Ascending aorta (tissue), 2 donors: ENCODE results near the gene CASS4. TPM values are rescaled to one million over a fixed set of nuclear protein-coding genes. Genes with fewer than 3 reads are reported as not detected.

Source experiments
- DNase-seq, 2 donors: peaks; one replicate each; pipeline ENCODE4 v3.0.0-alpha.2; 2019; ENCODE audit warnings: low spot score in 2 of 2
- H3K27ac ChIP-seq, 2 donors: fragments of 200-600 bp; sonication (generic); one replicate each; pipeline ENCODE4 v1.5.1; 2016 to 2017; ENCODE audit warnings: mild to moderate bottlenecking in 1 of 2
- H3K27me3 ChIP-seq: fragments of 200-600 bp; sonication (generic); one replicate; pipeline ENCODE4 v1.5.1; 2017
- H3K36me3 ChIP-seq, 2 donors: fragments of 200-600 bp; sonication (generic); one replicate each; pipeline ENCODE4 v1.5.1; 2016
- H3K4me1 ChIP-seq, 2 donors: fragments of 200-600 bp; sonication (generic); one replicate each; pipeline ENCODE4 v1.5.1; 2016 to 2017; ENCODE audit warnings: mild to moderate bottlenecking in 1 of 2
- H3K4me3 ChIP-seq, 2 donors: fragments of 200-600 bp; sonication (generic); one replicate each; pipeline ENCODE4 v1.5.1; 2016 to 2017; ENCODE audit warnings: mild to moderate bottlenecking in 1 of 2
- H3K9me3 ChIP-seq, 2 donors: fragments of 200-600 bp; sonication (generic); one replicate each; pipeline ENCODE4 v1.5.1; 2016
- intact Hi-C: fragments of 100-400 bp; cut with DNase I; formaldehyde crosslinking; loops from one replicate; pipeline ENCODE4 v1.15.1; 2023
- total RNA-seq: library from RNA; depleted of rRNA; stranded (reverse); fragments of >200 nt; gene quantifications from one replicate; pipeline ENCODE4 v1.1.0, GENCODE V29; 2016
- TF ChIP-seq, protein P1 (sequence below), 3 experiments: fragments of 200-600 bp in 2 of 3; fragments of 450-650 bp in 1 of 3; sonication (generic) in 2 of 3; IDR thresholded peaks; one replicate each; pipeline ENCODE4 v1.5.1; 2016 to 2019; ENCODE audit warnings: antibody characterized with exemption in 3 of 3, mild to moderate bottlenecking in 1 of 3, moderate library complexity in 1 of 3

Gene CASS4
- total RNA-seq, 1 donor from 2014 or later, result 11.2 TPM

DNA sequence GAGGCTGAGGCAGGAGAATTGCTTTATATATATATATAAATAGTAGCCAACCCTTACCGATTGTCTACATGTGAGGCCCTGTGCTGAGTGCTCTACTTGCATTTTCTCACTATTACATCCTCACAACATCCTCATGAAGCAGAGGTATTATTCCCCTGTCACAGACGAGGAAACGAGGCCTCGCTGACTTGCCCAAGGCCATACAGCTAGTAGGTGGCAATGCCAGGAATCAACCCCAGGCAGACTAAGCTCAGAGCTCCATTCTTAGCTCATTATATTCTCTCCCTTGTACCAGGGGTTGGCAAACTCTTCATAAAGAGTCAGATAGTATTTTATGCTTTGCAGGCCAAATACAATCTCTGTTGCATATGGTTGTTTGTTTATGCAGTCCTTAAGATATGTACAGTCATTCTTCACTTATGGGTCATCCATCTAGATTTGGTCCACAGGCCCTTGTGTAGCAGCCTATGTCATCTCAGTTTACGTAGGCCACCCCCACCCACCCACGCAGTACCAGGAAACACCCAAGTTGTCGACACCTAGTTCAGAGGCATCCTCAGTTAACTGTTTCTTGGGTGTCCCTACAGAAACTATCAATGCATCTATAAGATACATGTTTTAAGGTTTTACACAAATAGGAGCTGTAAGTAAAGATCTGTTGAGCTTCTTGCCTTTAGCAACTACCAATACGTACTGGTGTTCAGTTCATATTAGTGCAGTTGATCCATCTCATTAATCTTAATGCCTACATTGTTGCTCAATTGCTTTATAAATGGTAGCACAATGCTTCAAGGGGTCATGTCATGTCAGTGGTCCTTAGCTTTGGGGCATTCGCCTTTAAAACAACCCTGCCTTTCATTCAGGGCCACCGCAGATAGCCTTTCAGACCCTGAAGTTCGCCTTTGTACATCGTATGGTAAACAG, 3.0 kb downstream of the CASS4 start:
- TF ChIP-seq, protein P1, sequence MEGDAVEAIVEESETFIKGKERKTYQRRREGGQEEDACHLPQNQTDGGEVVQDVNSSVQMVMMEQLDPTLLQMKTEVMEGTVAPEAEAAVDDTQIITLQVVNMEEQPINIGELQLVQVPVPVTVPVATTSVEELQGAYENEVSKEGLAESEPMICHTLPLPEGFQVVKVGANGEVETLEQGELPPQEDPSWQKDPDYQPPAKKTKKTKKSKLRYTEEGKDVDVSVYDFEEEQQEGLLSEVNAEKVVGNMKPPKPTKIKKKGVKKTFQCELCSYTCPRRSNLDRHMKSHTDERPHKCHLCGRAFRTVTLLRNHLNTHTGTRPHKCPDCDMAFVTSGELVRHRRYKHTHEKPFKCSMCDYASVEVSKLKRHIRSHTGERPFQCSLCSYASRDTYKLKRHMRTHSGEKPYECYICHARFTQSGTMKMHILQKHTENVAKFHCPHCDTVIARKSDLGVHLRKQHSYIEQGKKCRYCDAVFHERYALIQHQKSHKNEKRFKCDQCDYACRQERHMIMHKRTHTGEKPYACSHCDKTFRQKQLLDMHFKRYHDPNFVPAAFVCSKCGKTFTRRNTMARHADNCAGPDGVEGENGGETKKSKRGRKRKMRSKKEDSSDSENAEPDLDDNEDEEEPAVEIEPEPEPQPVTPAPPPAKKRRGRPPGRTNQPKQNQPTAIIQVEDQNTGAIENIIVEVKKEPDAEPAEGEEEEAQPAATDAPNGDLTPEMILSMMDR (IDR thresholded peaks at IDR 0.05), result no peak
- no peaks in the 10 kb centered on the region for H3K27me3 ChIP-seq
- H3K4me3 ChIP-seq, result no peak overlapping the region
- no peaks in the 10 kb centered on the region for H3K9me3 ChIP-seq
- DNase-seq, result no peak
- intact Hi-C loops, result no loop called here
- H3K4me1 ChIP-seq, result no peaks in the 10 kb centered on the region
- H3K27ac ChIP-seq, result no peak overlapping the region
- H3K36me3 ChIP-seq, result no peaks in the 10 kb centered on the region

DNA sequence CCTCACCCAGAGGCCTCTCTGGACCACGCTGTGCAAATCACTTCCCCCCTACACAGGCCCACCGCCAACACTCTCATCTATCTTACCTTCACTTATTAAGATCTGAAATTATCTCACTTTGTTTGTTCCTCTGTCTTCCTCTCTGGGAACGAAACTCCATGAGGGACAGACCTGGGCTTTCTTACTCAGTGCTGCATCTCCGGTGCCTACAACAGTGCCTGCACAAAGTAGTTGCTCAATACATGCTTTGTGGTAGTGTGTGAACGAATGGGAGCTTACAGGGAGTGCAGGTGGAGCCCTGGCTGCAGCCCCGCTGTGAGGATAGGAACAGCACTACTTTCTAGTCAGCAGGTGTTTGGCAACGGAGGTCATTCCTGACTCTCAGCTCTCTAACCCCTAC, 5.3 kb downstream of the CASS4 start:
- DNase-seq, result no peak
- Histone ChIP-seq H3K4me3 (no peak overlapping the region), H3K9me3 (no peaks in the 10 kb centered on the region), H3K36me3 (no peaks in the 10 kb centered on the region), H3K4me1 (no peaks in the 10 kb centered on the region), H3K27ac (no peak overlapping the region), H3K27me3 (no peaks in the 10 kb centered on the region)
- intact Hi-C loops, result no loop called here
- TF ChIP-seq, protein P1 (IDR thresholded peaks at IDR 0.05), result no peak

DNA sequence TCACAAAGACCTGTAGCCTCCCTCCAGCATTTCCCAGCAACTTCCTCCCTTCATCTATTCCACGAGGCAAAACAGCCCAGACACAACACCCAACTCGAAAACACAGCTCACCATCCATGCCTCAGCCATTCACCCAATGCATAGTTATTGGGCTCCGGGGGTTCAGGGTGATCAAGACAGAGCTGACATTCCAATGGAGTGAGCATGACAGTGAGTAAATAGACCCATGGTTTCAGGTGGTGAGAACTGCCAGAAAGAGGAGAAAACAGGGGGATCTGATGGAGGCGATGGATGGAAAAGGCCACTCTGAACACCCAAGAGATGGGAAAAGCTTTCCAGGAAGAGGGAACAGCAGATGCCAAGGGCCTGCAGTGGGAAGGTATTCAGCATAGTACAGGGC, 5.9 kb downstream of the CASS4 start:
- Histone ChIP-seq H3K27me3 (no peaks in the 10 kb centered on the region), H3K4me1 (no peaks in the 10 kb centered on the region), H3K27ac (peak overlapping the region; percentile 7 to 30), H3K4me3 (no peak overlapping the region), H3K9me3 (no peaks in the 10 kb centered on the region), H3K36me3 (no peaks in the 10 kb centered on the region)
- DNase-seq, result no peak
- intact Hi-C loops, result no loop called here
- TF ChIP-seq, protein P1 (IDR thresholded peaks at IDR 0.05), result no peak

DNA sequence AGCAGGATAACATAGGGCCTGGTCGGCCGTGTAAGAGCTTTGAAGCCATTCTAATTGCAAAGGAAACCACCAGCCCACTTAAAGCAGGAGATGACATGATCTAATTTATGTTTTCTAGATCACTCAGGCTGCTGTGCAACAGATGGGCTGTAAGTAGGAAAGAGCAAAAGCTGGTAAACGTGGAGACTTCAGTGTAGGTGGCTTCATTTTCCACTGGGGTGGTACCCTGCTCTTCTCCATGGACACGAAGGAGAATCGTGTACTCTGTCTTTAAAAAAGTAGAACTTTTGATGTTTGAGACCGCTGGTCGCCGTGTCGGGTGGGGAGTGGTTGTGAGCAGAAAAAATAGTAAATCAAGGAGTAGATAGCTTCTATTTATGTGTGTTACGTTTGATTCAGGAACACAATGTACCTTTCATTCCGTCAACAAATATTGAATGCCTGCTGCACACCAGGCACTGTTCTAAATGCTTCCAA, 6.4 kb downstream of the CASS4 start:
- intact Hi-C loops, result no loop called here
- Histone ChIP-seq H3K4me1 (no peaks in the 10 kb centered on the region), H3K27ac (peak overlapping the region; percentile 7 to 30), H3K9me3 (no peaks in the 10 kb centered on the region), H3K36me3 (no peaks in the 10 kb centered on the region), H3K27me3 (no peaks in the 10 kb centered on the region), H3K4me3 (no peak overlapping the region)
- TF ChIP-seq, protein P1 (IDR thresholded peaks at IDR 0.05), result no peak
- DNase-seq, result no peak

DNA sequence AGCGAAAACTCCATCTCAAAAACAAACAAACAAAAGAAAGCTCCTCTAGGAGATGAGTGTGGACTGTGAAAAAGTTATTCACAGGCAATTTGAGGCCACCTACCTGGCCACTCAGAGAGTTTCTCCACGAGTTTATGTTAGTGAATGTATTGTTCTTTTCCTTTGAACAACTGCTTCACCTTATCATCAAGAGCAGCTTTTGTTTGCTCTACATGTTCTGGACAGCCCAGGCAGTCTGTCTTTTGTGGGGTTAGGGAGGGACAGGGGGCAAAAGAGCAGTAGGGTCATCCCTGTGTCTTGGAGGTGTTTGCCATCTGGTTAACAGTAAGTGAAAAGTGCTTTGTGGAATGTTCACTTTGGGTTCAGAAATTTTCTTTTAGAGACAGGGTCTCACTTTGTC, 8.0 kb downstream of the CASS4 start:
- H3K27ac ChIP-seq, result no peak overlapping the region
- TF ChIP-seq, protein P1 (IDR thresholded peaks at IDR 0.05), result no peak
- intact Hi-C loops, result no loop called here

More for the DNA sequence above, 8.0 kb downstream of the CASS4 start:
- no peaks in the 10 kb centered on the region for H3K27me3 ChIP-seq
- no peak overlapping the region for H3K4me3 ChIP-seq
- H3K4me1 ChIP-seq, result no peaks in the 10 kb centered on the region
- DNase-seq, result no peak
- no peaks in the 10 kb centered on the region for H3K9me3 ChIP-seq
- H3K36me3 ChIP-seq, result no peaks in the 10 kb centered on the region
